HG03139 (cell line): ENCODE results near the gene UGT2B7.

Experiments used
- ATAC-seq: cut with Tn5 transposase; IDR thresholded peaks from one replicate; pipeline ENCODE4 v1.9.1; 2021; ENCODE audit not compliant: unreplicated experiment

UGT2B7 gene

GRCh38 chr4:69147334-69147733 lies 51.1 kb downstream of the UGT2B7 start:
- no peak for ATAC-seq

GRCh38 chr4:69154021-69154420 lies 57.7 kb downstream of the UGT2B7 start:
- ATAC-seq: no peak

- ATAC-seq: no peak
These were observed 60.6 kb downstream of the UGT2B7 start for GRCh38 chr4:69156913-69157312.
